MV-4-11 (cell line): ENCODE data around the gene PIK3R6.
"Not testable (repeated sequence)": the region's sequence is repeated elsewhere in the genome, so short reads cannot be mapped to it uniquely, and the experiment has no call there.

ENCODE experiments used
- DNase-seq: peaks from one replicate; lab custom pipeline; 2025; lab: John Stamatoyannopoulos, UW

The PIK3R6 gene

DNA sequence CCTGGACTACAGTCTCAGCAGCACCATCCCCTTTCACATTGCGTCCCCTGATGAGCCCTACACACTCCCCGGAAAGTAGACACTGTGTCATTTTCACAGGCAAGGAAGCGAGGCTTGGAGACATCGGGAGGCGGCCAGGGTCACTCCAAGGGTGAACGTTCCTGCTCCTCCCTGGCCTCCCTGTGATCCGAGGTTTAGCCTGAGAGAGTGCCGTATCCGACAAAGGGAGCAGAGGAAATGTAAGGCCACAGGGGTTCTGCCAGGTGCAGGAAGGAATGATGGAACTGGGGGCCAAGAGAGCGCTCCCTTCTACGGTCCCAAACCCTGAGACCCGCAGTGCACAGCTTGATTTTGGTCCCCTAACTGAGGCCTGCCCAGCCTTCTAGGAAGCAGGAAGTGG lies 8.0 kb upstream of the PIK3R6 start:
- no peak for DNase-seq

GRCh38 chr17:8873801-8874715 lies 6.6 kb upstream of the PIK3R6 start:
- DNase-seq = no peak

DNA sequence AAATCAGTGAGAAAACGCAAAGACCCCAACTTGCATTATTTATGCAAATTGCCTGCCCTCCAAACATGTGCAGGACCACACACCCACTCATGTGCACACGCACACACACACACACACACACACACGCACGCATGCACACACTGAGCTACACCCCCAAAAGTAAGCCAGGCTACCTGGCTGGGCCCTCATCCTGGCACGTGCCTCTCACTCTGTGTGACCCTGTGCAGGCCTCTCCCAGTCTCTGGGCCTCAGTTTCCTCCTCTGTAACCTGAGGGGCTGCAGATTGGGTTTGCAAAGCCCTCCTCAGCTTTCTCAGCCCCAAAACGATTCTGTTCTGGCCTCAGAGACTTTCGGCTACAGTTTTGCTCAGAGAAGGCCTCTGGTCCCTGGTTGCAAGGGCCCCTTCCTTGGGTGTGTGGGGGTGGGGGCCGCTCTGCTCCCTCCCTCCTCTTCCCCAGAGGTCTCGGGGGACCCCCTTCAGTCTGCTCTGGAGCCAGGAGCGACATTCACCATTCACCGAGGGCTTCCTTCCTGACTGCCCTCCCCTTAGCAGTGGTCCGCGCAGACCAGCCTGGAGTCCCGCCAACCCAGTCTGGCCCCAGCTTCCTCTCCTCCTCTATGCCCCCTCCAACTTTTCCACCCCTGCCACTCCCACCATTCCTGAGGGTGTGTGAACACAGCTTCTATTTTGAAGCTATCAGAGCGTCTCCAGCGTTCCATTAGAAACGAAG lies 5.4 kb upstream of the PIK3R6 start:
- no peak for DNase-seq

- peak; percentile 39 for DNase-seq
Measured at GRCh38 chr17:8872036-8872704, 4.7 kb upstream of the PIK3R6 start.

DNA sequence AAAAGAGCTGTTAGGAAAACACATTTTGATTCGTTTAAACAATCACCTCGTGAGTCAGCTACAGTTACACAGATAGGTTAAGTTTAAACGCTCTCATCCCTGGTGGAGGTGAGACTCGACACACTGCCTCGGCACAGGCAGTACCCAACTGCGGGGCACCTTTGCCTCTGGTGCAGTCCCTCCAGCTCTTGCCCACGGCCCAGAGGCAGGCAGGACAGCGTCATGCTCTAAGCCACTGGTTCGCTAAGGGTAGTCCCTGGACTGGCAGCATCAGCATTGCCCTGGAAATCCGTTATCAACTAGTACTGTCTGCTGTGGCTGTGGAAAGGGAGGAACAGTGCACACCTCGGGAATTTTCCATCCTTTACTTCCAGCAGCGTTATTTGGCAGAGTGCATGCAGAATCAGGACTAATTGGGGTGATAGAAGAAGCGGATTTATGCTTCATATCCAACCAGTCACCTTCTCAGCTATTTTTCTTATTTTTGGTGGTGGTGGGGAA lies 3.7 kb upstream of the PIK3R6 start:
- no peak for DNase-seq

GRCh38 chr17:8870406-8871040 lies 3.0 kb upstream of the PIK3R6 start:
- no peak for DNase-seq

DNA sequence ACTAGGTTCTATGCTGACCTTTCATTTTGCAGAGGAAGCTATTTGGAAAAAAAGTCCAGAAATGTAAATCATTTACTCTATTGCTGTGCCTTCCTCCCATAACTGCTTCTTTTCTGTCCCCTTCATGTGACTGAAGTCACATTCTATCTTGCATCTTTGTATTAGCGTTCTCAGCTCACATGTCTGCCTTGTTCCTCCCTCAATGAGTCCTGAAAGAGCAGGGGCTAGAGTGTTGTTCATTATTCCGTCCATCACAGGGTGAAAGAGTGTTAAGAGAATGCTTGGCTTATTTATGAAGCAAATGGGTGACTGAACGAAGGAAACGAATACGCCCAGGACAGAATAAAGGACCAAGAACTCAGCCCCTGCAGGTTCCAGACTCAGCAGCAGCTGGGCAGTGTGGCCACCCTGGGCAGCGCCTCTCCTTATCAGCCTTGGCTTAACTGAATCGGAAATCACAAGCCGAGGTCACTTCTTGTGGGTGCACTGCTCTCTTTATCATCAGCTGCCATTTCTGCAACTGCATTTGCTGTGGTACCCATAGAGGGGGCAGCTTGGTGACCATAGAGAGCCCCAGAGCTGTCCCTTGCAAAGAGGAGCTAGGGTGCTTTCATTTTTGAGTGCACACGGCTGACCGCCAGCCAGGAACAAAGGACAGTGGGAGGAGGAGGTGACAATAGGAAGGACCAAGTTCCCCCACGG lies 1.8 kb upstream of the PIK3R6 start:
- no peak for DNase-seq

DNA sequence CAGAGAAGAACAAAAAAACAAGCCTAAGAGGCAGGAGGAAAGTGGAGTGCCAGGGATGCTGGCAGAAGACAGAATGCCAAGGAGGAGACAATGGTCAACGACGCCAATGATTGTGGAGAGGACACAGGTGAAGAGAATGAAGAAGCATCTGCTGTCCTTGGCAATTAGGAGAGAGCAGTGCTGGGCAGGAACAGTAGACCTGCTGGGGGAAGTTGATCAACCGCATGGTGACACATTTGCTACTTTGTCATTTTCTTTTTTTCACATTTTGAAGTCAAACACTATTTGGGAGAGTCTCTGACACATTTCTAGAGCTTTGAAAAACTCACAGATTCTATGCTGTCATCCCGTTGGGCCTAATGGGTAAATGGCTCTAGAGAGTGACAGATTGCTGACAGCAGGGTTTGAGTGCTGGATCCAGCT lies 1.1 kb upstream of the PIK3R6 start:
- DNase-seq = no peak

DNA sequence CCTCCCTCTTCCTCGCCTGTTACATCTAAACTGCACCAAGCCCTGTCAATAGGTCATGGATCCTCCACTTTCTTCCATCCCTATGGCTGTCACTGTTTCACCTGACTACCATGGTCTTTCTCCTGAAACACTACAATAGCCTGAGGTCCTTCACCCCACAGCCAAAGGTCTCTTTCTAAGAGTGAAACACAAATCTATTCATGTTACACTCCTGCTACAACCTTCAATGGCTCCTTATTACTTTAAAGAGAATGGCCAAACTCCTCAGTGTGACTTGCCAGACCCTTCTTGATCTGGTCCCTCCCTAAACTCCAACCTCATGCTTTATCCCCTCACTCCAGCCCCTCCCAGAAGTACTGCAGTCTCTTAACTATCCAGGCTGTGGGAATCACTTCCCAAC lies 618 bp upstream of the PIK3R6 start:
- DNase-seq = no peak

DNA sequence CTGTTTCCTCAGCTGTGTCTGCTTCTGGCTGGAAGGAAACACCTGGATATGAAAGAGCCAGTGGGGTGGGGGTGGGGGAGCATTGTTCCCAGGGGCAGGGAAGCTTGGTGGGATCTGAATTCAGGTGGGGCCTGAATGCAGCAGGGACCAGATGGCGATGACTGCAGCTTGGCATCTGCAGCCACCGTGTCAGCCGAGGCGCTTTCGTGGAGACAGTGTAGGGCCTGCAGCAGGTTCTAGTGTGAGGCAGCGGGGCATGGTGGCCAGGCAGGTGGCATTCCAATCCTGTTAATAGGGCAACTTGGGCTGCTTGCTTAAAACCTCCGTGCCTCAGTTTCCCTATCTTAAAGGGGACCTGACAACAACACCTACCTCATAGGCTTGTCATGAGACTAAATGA lies 1.7 kb downstream of the PIK3R6 start:
- no peak for DNase-seq

DNA sequence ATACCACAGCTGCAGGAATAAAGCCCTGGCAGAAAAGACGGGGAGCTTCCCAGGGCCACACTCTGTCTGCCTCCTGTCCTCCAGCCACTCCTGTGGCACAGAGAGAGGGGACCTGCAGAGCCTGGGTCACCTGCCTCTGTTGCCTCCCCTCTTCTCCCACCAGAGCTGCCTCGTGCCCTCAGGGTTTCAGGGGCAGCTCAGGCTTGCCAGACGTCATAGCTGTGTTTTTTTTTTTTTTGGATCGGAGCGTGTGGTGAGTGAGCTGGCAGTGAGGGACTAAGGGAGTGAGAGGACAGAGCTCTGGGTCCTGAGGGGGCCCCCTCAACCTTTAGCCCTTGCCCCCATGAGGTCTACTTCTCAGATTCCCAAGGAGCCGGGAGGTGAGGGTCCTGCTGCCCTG lies 2.1 kb downstream of the PIK3R6 start:
- no peak for DNase-seq

- DNase-seq = no peak
Measured at GRCh38 chr17:8862213-8863056, 5.0 kb downstream of the PIK3R6 start.

- DNase-seq = no peak
Measured at GRCh38 chr17:8861495-8862181, 5.8 kb downstream of the PIK3R6 start.

- DNase-seq = no peak
Measured at GRCh38 chr17:8859804-8860430, 7.6 kb downstream of the PIK3R6 start.

DNA sequence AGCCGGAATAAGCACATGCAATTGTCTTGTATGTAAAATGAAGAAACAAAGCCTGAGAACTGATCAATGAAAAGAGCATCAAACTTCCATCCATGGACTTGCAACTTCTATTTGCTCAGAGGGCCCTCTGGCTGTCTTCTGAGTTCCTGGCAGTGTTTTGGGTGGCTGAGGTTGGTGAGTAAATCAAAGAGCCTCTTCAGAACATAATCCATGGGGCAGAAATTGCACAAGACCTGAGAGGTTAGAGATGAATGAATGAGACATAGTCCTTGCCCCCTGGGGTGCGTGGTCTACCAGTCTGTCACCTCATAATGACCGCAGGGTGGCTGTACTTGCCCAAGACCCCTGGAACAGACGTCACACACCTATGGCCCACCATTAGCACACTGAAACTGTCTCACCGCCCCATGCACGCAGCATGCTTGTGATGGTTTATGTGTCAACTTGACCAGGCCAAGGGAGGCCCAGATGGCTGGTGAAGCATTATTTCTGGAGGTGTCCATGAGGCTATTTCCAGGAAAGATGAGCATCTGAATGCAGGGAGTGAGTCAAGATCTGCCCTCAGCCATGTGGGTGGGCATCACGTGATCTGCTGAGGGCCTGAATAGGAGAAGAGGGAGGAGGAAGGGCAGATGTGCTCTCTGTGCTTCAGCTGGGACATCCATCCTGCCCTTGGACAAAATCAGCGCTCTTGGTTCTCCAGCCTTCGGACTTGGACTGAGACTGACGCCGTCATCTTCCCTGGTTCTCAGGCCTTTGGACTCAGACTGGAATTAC lies 8.3 kb downstream of the PIK3R6 start:
- DNase-seq = peak; percentile 85

DNA sequence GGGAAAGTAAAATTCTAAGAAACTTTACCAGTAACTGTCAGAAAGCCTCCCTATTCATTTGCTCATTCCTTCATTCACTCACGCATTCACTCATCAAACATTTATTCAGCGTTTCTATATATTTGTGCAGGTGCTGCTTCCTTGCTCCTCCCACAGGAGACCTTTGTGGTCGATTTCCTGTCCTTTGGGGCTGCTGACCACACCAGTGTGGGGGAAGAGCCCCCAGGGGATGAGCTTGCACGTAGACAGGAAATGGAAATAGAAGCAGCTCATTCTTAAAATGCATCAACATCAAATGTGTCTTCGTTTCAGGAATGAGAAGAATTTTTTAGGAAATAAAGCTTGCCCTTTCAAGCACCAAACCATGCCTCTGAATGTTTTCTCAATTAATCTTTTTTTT lies 9.6 kb downstream of the PIK3R6 start:
- DNase-seq = no peak

GRCh38 chr17:8856869-8857575 lies 10.5 kb downstream of the PIK3R6 start:
- DNase-seq = no peak

DNA sequence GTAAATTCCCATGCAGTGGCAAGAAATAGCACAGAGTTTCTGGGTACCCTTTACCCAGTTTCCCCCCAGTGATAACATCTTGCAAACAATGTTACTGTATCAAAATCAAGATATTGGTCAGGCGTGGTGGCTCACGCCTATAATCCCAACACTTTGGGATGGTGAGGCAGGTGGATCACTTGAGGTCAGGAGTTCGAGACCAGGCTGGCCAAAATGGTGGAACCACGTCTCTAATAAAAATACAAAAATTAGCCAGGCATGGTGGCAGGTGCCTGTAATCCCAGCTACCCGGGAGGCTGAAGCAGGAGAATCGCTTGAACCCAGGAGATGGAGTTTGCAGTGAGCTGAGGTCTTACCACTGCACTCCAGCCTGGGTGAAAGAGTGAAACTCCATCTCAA lies 11.3 kb downstream of the PIK3R6 start:
- DNase-seq = not testable (repeated sequence)
